Measurements from ENCODE around the gene RAI1. TPM values are rescaled to one million over a fixed set of nuclear protein-coding genes. Genes with fewer than 3 reads are reported as not detected.
A peak's percentile ranks its signal among the peaks of the same experiment; 100 is the strongest.

Gene RAI1
- total RNA-seq, 2 donors from 2014 or later, result 35.9 to 42.9 TPM

- Mint-ChIP-seq H3K27me3 (ENCODE audit: insufficient read depth) (no peaks in the 10 kb centered on the region), H3K4me3 (no peak overlapping the region), H3K27ac (no peak overlapping the region), H3K9me3 (no peaks in the 10 kb centered on the region), H3K4me1 (peaks cover 1% of the 10 kb centered on the region), H3K36me3 (ENCODE audit: low read depth) (no peaks in the 10 kb centered on the region)
- 55 to 57% methylated on average over 8 to 9 of the region's 9 CpGs for WGBS, 2 experiments (ENCODE audit: insufficient coverage in 1 of 2, insufficient read length in 1 of 2)
- no peak overlapping the region for H3K9ac ChIP-seq (ENCODE audit: extremely low read depth, low read length, poor library complexity, severe bottlenecking)
- peak; percentile 93 for DNase-seq
- H3K4me3 ChIP-seq (ENCODE audit: low read length), result no peak overlapping the region
- H3K9me3 ChIP-seq (ENCODE audit: control insufficient read depth, low read length), result no peaks in the 10 kb centered on the region
- H3K27ac ChIP-seq (ENCODE audit: low read depth, low read length), result no peak overlapping the region
- peak; percentile 98 for TF ChIP-seq CTCF (conservative IDR thresholded peaks at IDR 0.05)
- no peaks in the 10 kb centered on the region for H3K36me3 ChIP-seq (ENCODE audit: control insufficient read depth, insufficient read depth, low read length)
- no peaks in the 10 kb centered on the region for H3K27me3 ChIP-seq (ENCODE audit: control insufficient read depth, insufficient read depth, low read length, poor library complexity, severe bottlenecking)
- no peaks in the 10 kb centered on the region for H3K4me1 ChIP-seq (ENCODE audit: control insufficient read depth, insufficient read depth, low read length)
Measured at GRCh38 chr17:17859909-17860765, 178.9 kb downstream of the RAI1 start.

DNA sequence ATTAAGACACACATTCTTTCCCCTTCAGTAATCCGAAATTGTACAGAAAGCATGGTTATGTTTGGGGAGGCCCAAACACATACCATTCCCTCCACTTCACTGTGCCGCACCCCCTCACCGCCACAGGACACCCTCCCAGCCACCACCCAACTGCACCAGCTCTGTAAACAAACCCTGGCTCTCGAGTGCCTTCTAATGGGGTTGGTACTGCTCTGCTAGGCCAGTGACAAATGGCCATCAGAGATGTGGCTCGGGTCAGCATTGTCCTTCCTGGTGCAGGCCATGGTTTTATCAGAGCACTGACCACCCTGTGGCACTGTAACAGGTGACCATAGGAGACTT, 179.5 kb downstream of the RAI1 start:
- H3K36me3 ChIP-seq (ENCODE audit: control insufficient read depth, insufficient read depth, low read length), result no peaks in the 10 kb centered on the region
- no peak overlapping the region for H3K4me3 ChIP-seq (ENCODE audit: low read length)
- H3K27ac Mint-ChIP-seq, result no peak overlapping the region
- 80 to 86% methylated on average over 2 to 5 of the region's 5 CpGs for WGBS, 2 experiments (ENCODE audit: insufficient coverage in 1 of 2, insufficient read length in 1 of 2)
- H3K4me3 Mint-ChIP-seq, result no peak overlapping the region
- H3K27ac ChIP-seq (ENCODE audit: low read depth, low read length), result no peak overlapping the region
- no peak overlapping the region for H3K9ac ChIP-seq (ENCODE audit: extremely low read depth, low read length, poor library complexity, severe bottlenecking)
- H3K4me1 Mint-ChIP-seq, result peaks cover 1% of the 10 kb centered on the region
- DNase-seq, result peak; percentile 50
- H3K36me3 Mint-ChIP-seq (ENCODE audit: low read depth), result no peaks in the 10 kb centered on the region
- H3K27me3 ChIP-seq (ENCODE audit: control insufficient read depth, insufficient read depth, low read length, poor library complexity, severe bottlenecking), result no peaks in the 10 kb centered on the region
- no peaks in the 10 kb centered on the region for H3K4me1 ChIP-seq (ENCODE audit: control insufficient read depth, insufficient read depth, low read length)
- H3K9me3 Mint-ChIP-seq, result no peaks in the 10 kb centered on the region
- no peaks in the 10 kb centered on the region for H3K27me3 Mint-ChIP-seq (ENCODE audit: insufficient read depth)
- no peaks in the 10 kb centered on the region for H3K9me3 ChIP-seq (ENCODE audit: control insufficient read depth, low read length)
- TF ChIP-seq CTCF (conservative IDR thresholded peaks at IDR 0.05), result no peak

Small RNA genes within 50 kb of the gene (microRNA-seq; reads per million reads assigned to microRNA genes)
- gene MIR33B (ENCODE audit: borderline microRNAs expressed) (21.5 reads per million, percentile 57 among the genes with 10 or more reads in this experiment), gene MIR6777 (ENCODE audit: borderline microRNAs expressed) (not detected)

Other genes with a start within 250 kb of the RAI1 start
- gene MED9, start 204.5 kb upstream of the RAI1 start, total RNA-seq, result 10 to 100 TPM; 18.4 to 20.5 TPM
- gene RASD1, start 185.1 kb upstream of the RAI1 start, total RNA-seq, result 1 to 10 TPM; 1.9 to 2.5 TPM
- gene PEMT, start 89.8 kb upstream of the RAI1 start, total RNA-seq, result 10 to 100 TPM; 38.3 to 52.7 TPM
- gene SREBF1, start 155.5 kb downstream of the RAI1 start, total RNA-seq, result 10 to 100 TPM; 39.0 to 58.2 TPM

Measured in endodermal cell (in vitro differentiated cells).